Type B pancreatic cell (in vitro differentiated cells): Measurements from ENCODE around the gene INSIG2. TPM values are rescaled to one million over a fixed set of nuclear protein-coding genes. Genes with fewer than 3 reads are reported as not detected.

ENCODE experiments used
- DNase-seq: peaks from one replicate; pipeline ENCODE4 v3.0.0; 2021; ENCODE audit warnings: mixed read lengths; ENCODE audit not compliant: unreplicated experiment; ENCODE audit errors: extremely low spot score
- H3K27ac Mint-ChIP-seq: 2 replicates; pipeline ENCODE4 v1.8.0; 2021; ENCODE audit warnings: mild to moderate bottlenecking, mixed read lengths
- H3K27me3 Mint-ChIP-seq: 2 replicates; pipeline ENCODE4 v1.8.0; 2021; ENCODE audit warnings: mixed read lengths
- H3K36me3 Mint-ChIP-seq: 2 replicates; pipeline ENCODE4 v1.8.0; 2021; ENCODE audit warnings: mixed read lengths
- H3K4me1 Mint-ChIP-seq: one replicate; pipeline ENCODE4 v1.8.0; 2021; ENCODE audit warnings: mixed read lengths; ENCODE audit not compliant: unreplicated experiment
- H3K4me3 Mint-ChIP-seq: 2 replicates; pipeline ENCODE4 v1.8.0; 2021; ENCODE audit warnings: mild to moderate bottlenecking, mixed read lengths
- H3K9me3 Mint-ChIP-seq: 2 replicates; pipeline ENCODE4 v1.8.0; 2021; ENCODE audit warnings: mixed read lengths
- CTCF ChIP-seq: fragments of 200-600 bp; sonication (generic); conservative IDR thresholded peaks from 2 replicates; pipeline ENCODE4 v1.5.0; 2021; ENCODE audit warnings: antibody characterized with exemption, mild to moderate bottlenecking
- total RNA-seq: library from RNA; stranded (reverse); gene quantifications from 2 replicates; pipeline ENCODE4 v1.2.1, GENCODE V29; 2021; ENCODE audit warnings: low replicate concordance

INSIG2 gene
- total RNA-seq, 1 donor from 2014 or later: 18.7 TPM

- no peak for TF ChIP-seq CTCF
- DNase-seq: no peak
- Mint-ChIP-seq H3K4me1 (peaks cover 1% of the 10 kb centered on the region), H3K27me3 (peaks cover 4% of the 10 kb centered on the region), H3K27ac (no peak overlapping the region), H3K36me3 (no peaks in the 10 kb centered on the region), H3K9me3 (no peaks in the 10 kb centered on the region), H3K4me3 (no peak overlapping the region)
Observed at GRCh38 chr2:118123561-118124232, 35.4 kb downstream of the INSIG2 start.

GRCh38 chr2:118124288-118124891 lies 36.1 kb downstream of the INSIG2 start:
- H3K27ac Mint-ChIP-seq: no peak overlapping the region
- no peak for TF ChIP-seq CTCF

GRCh38 chr2:118127250-118127649 lies 39.0 kb downstream of the INSIG2 start:
- Mint-ChIP-seq H3K36me3 (no peaks in the 10 kb centered on the region), H3K9me3 (no peaks in the 10 kb centered on the region), H3K27ac (no peak overlapping the region), H3K27me3 (peaks cover 8% of the 10 kb centered on the region), H3K4me3 (no peak overlapping the region), H3K4me1 (no peaks in the 10 kb centered on the region)
- TF ChIP-seq CTCF: no peak
- DNase-seq: no peak

More at GRCh38 chr2:118124288-118124891, 36.1 kb downstream of the INSIG2 start:
- Mint-ChIP-seq H3K9me3 (no peaks in the 10 kb centered on the region), H3K4me3 (no peak overlapping the region), H3K4me1 (no peaks in the 10 kb centered on the region), H3K27me3 (peaks cover 8% of the 10 kb centered on the region), H3K36me3 (no peaks in the 10 kb centered on the region)
- no peak for DNase-seq

GRCh38 chr2:118128826-118129225 lies 40.6 kb downstream of the INSIG2 start:
- no peak overlapping the region for H3K27ac Mint-ChIP-seq
- H3K9me3 Mint-ChIP-seq: no peaks in the 10 kb centered on the region
- no peak for TF ChIP-seq CTCF
- no peak overlapping the region for H3K4me3 Mint-ChIP-seq
- H3K4me1 Mint-ChIP-seq: no peaks in the 10 kb centered on the region
- H3K36me3 Mint-ChIP-seq: no peaks in the 10 kb centered on the region
- H3K27me3 Mint-ChIP-seq: peaks cover 11% of the 10 kb centered on the region
- DNase-seq: no peak

- Mint-ChIP-seq H3K9me3 (no peaks in the 10 kb centered on the region), H3K4me3 (no peak overlapping the region), H3K4me1 (no peaks in the 10 kb centered on the region), H3K27ac (no peak overlapping the region), H3K27me3 (peaks cover 12% of the 10 kb centered on the region), H3K36me3 (no peaks in the 10 kb centered on the region)
- TF ChIP-seq CTCF: no peak
- no peak for DNase-seq
Observed at GRCh38 chr2:118130385-118130784, 42.1 kb downstream of the INSIG2 start.
